Measurements from ENCODE around the gene GDNF. TPM values are rescaled to one million over a fixed set of nuclear protein-coding genes. Genes with fewer than 3 reads are reported as not detected.
"Not testable (repeated sequence)": the region's sequence is repeated elsewhere in the genome, so short reads cannot be mapped to it uniquely, and the experiment has no call there.

Gene GDNF
- total RNA-seq = not detected

GRCh38 chr5:37839407-37840052 is at the start of gene GDNF:
TSS of gene GDNF (minus strand) at chr5:37840041. CDS start at chr5:37834796, 5,245 bp downstream.
- no peak for DNase-seq

- DNase-seq = no peak
These were observed 48.6 kb upstream of the GDNF start for GRCh38 chr5:37888476-37888875.

GRCh38 chr5:37886242-37886905 is 46.5 kb upstream of the GDNF start:
- no peak for DNase-seq

GRCh38 chr5:37882636-37883035 is 42.8 kb upstream of the GDNF start:
- DNase-seq = no peak

GRCh38 chr5:37881359-37881758 is 41.5 kb upstream of the GDNF start:
- DNase-seq = no peak

- no peak for DNase-seq
These were observed 37.1 kb upstream of the GDNF start for GRCh38 chr5:37876943-37877342.

- no peak for DNase-seq
These were observed 36.4 kb upstream of the GDNF start for GRCh38 chr5:37876245-37876644.

GRCh38 chr5:37875051-37875787 is 35.4 kb upstream of the GDNF start:
- DNase-seq = no peak

GRCh38 chr5:37873988-37874387 is 34.1 kb upstream of the GDNF start:
- DNase-seq = no peak

GRCh38 chr5:37871023-37871815 is 31.4 kb upstream of the GDNF start:
- DNase-seq = no peak

GRCh38 chr5:37869216-37869615 is 29.4 kb upstream of the GDNF start:
- DNase-seq = no peak

- DNase-seq = no peak
These were observed 27.8 kb upstream of the GDNF start for GRCh38 chr5:37867654-37868053.

GRCh38 chr5:37862907-37863306 is 23.1 kb upstream of the GDNF start:
- DNase-seq = not testable (repeated sequence)

- no peak for DNase-seq
These were observed 20.4 kb upstream of the GDNF start for GRCh38 chr5:37860206-37860605.

GRCh38 chr5:37859805-37860204 is 20.0 kb upstream of the GDNF start:
- no peak for DNase-seq

GRCh38 chr5:37858250-37858649 is 18.4 kb upstream of the GDNF start:
- no peak for DNase-seq

GRCh38 chr5:37857696-37858095 is 17.9 kb upstream of the GDNF start:
- no peak for DNase-seq

- DNase-seq = no peak
These were observed 15.6 kb upstream of the GDNF start for GRCh38 chr5:37855438-37855837.

GRCh38 chr5:37851305-37851704 is 11.5 kb upstream of the GDNF start:
- DNase-seq = no peak

GRCh38 chr5:37850226-37850865 is 10.5 kb upstream of the GDNF start:
- DNase-seq = no peak

GRCh38 chr5:37849641-37850040 is 9.8 kb upstream of the GDNF start:
- DNase-seq = no peak

- no peak for DNase-seq
These were observed 8.2 kb upstream of the GDNF start for GRCh38 chr5:37847978-37848425.
